Thyroid gland (tissue), 4 donors: Measurements from ENCODE around the gene VPS50. TPM values are rescaled to one million over a fixed set of nuclear protein-coding genes. Genes with fewer than 3 reads are reported as not detected.

Source experiments
- DNase-seq, 2 donors: peaks; one replicate each; pipeline ENCODE4 v3.0.0-alpha.2; 2019
- H3K27ac ChIP-seq, 3 donors: fragments of 200-600 bp; sonication (generic); 1 replicate in 2 of 3; 2 replicates in 1 of 3; pipeline ENCODE4 v1.5.1; 2016 to 2019; ENCODE audit warnings: mild to moderate bottlenecking in 1 of 3, moderate library complexity in 1 of 3
- H3K27me3 ChIP-seq: fragments of 200-600 bp; sonication (generic); one replicate; pipeline ENCODE4 v1.5.1; 2019
- H3K36me3 ChIP-seq, 2 donors: fragments of 200-600 bp; sonication (generic); one replicate each; pipeline ENCODE4 v1.5.1; 2016 to 2019
- H3K4me1 ChIP-seq, 2 donors: fragments of 200-600 bp; sonication (generic); one replicate each; pipeline ENCODE4 v1.5.1; 2017 to 2019
- H3K4me3 ChIP-seq, 3 donors: fragments of 200-600 bp; sonication (generic); replicated peaks in 1 of 3; 1 replicate in 2 of 3; 2 replicates in 1 of 3; pipeline ENCODE4 v1.5.1; 2016; ENCODE audit warnings: mild to moderate bottlenecking in 1 of 3
- H3K9me3 ChIP-seq: fragments of 200-600 bp; sonication (generic); one replicate; pipeline ENCODE4 v1.5.1; 2017
- CTCF ChIP-seq, 6 experiments: fragments of 200-600 bp in 3 of 6; fragments of 450-650 bp in 3 of 6; sonication (generic) in 3 of 6; IDR thresholded peaks; one replicate each; pipeline ENCODE4 v1.5.1; 2016 to 2019; ENCODE audit warnings: antibody characterized with exemption in 6 of 6, mild to moderate bottlenecking in 2 of 6, inconsistent platforms in 1 of 6, moderate library complexity in 1 of 6
- POLR2A ChIP-seq, 2 donors: fragments of 450-650 bp; IDR thresholded peaks; one replicate each; pipeline ENCODE4 v1.6.1; 2017; ENCODE audit warnings: antibody characterized with exemption in 2 of 2, mild to moderate bottlenecking in 2 of 2, moderate library complexity in 1 of 2
- WGBS, 2 donors: methylation state at CpG; one replicate each; pipeline ENCODE4 v1.1.5; 2017; 5-methylcytosine and 5-hydroxymethylcytosine counted together
- intact Hi-C: fragments of 100-400 bp; cut with DNase I; formaldehyde crosslinking; loops from one replicate; pipeline ENCODE4 v1.15.1; 2023
- total RNA-seq, 4 donors: library from RNA; depleted of rRNA; stranded (reverse); fragments of >200 nt; gene quantifications; one replicate each; pipeline ENCODE4 v1.2.3, GENCODE V29; 2016

The VPS50 gene
- total RNA-seq, 4 donors from 2014 or later: 27.4 to 41.1 (median 36.0) TPM

GRCh38 chr7:93228302-93228701, 3.9 kb upstream of the VPS50 start:
- Histone ChIP-seq H3K4me1 (peaks cover 3 to 6% of the 10 kb centered on the region in 2 donors), H3K36me3 (no peaks in the 10 kb centered on the region), H3K9me3 (no peaks in the 10 kb centered on the region), H3K4me3 (no peak overlapping the region), H3K27me3 (no peaks in the 10 kb centered on the region), H3K27ac (no peak overlapping the region)
- intact Hi-C loops: no loop called here
- peak; percentile 40 to 84 (median 64) for TF ChIP-seq CTCF (IDR thresholded peaks at IDR 0.05)
- no peak for TF ChIP-seq POLR2A (IDR thresholded peaks at IDR 0.05)
- WGBS, 2 donors: 3 to 4% methylated on average over 2 of the region's 2 CpGs
- DNase-seq: no peak

GRCh38 chr7:93231259-93231658, 907 bp upstream of the VPS50 start:
- Histone ChIP-seq H3K36me3 (no peaks in the 10 kb centered on the region), H3K27me3 (no peaks in the 10 kb centered on the region), H3K4me3 (peak overlapping the region in 2 of 3 donors; percentile 42 to 58), H3K4me1 (peaks cover 5 to 7% of the 10 kb centered on the region in 2 donors), H3K27ac (peak overlapping the region; percentile 28 to 84 (median 75)), H3K9me3 (no peaks in the 10 kb centered on the region)
- intact Hi-C loops: no loop called here
- no peak for TF ChIP-seq CTCF (IDR thresholded peaks at IDR 0.05)
- TF ChIP-seq POLR2A (IDR thresholded peaks at IDR 0.05): no peak
- no peak for DNase-seq
- WGBS, 2 donors: 48 to 53% methylated on average over 5 of the region's 5 CpGs

- intact Hi-C loops: no loop called here
- DNase-seq: no peak
- H3K27me3 ChIP-seq: no peaks in the 10 kb centered on the region
- H3K9me3 ChIP-seq: no peaks in the 10 kb centered on the region
- H3K4me3 ChIP-seq: peak overlapping the region; percentile 49 to 58 (median 57)
- no peak for TF ChIP-seq CTCF (IDR thresholded peaks at IDR 0.05)
- TF ChIP-seq POLR2A (IDR thresholded peaks at IDR 0.05): no peak
- WGBS, 2 donors: 0 to 2% methylated on average over 8 of the region's 8 CpGs
- no peaks in the 10 kb centered on the region for H3K36me3 ChIP-seq
- H3K27ac ChIP-seq: peak overlapping the region in 1 of 3 donors; percentile 84
- H3K4me1 ChIP-seq: peaks cover 5 to 7% of the 10 kb centered on the region in 2 donors
Measured at GRCh38 chr7:93232673-93233018, 480 bp downstream of the VPS50 start.

- TF ChIP-seq CTCF (IDR thresholded peaks at IDR 0.05) (no peak), POLR2A (IDR thresholded peaks at IDR 0.05) (no peak)
- Histone ChIP-seq H3K9me3 (no peaks in the 10 kb centered on the region), H3K27ac (no peak overlapping the region), H3K36me3 (no peaks in the 10 kb centered on the region), H3K27me3 (no peaks in the 10 kb centered on the region), H3K4me1 (peaks cover 5 to 7% of the 10 kb centered on the region in 2 donors), H3K4me3 (no peak overlapping the region)
- no peak for DNase-seq
- WGBS, 2 donors: 76 to 85% methylated on average over 2 of the region's 2 CpGs
- intact Hi-C loops: no loop called here
Measured at GRCh38 chr7:93235541-93235940, 3.4 kb downstream of the VPS50 start.

GRCh38 chr7:93238131-93238530, 6.0 kb downstream of the VPS50 start:
- WGBS, 2 donors: 87 to 92% methylated on average over 4 of the region's 4 CpGs
- intact Hi-C loops: no loop called here
- Histone ChIP-seq H3K27me3 (no peaks in the 10 kb centered on the region), H3K27ac (no peak overlapping the region), H3K9me3 (no peaks in the 10 kb centered on the region), H3K36me3 (no peaks in the 10 kb centered on the region), H3K4me1 (peaks cover 3% of the 10 kb centered on the region in 2 donors), H3K4me3 (no peak overlapping the region)
- no peak for DNase-seq
- no peak for TF ChIP-seq POLR2A (IDR thresholded peaks at IDR 0.05)
- no peak for TF ChIP-seq CTCF (IDR thresholded peaks at IDR 0.05)
